HEK293 (cell line): ENCODE data around the gene PPP1R27.

Source experiments
- BCL11A ChIP-seq: fragments of 450-650 bp; formaldehyde crosslinking; IDR thresholded peaks from 2 replicates; pipeline ENCODE4 v1.5.1; 2016; ENCODE audit warnings: low read depth, missing biosample characterization, missing genetic modification characterization
- CTCF ChIP-seq: fragments of 450-650 bp; formaldehyde crosslinking; IDR thresholded peaks from 2 replicates; pipeline ENCODE4 v1.5.1; 2016; ENCODE audit warnings: missing biosample characterization, missing genetic modification characterization
- SP7 ChIP-seq: fragments of 450-650 bp; formaldehyde crosslinking; IDR thresholded peaks from 2 replicates; pipeline ENCODE4 v1.5.1; 2016; ENCODE audit warnings: missing biosample characterization, missing genetic modification characterization
- TCF7L2 ChIP-seq: IDR thresholded peaks from 2 replicates; pipeline ENCODE4 v1.6.1; 2011; ENCODE audit warnings: low read depth, mild to moderate bottlenecking, inconsistent platforms, low read length, moderate library complexity, borderline replicate concordance
- ZBTB20 ChIP-seq: fragments of 450-650 bp; formaldehyde crosslinking; IDR thresholded peaks from 2 replicates; pipeline ENCODE4 v1.5.1; 2016; ENCODE audit warnings: missing biosample characterization, missing genetic modification characterization
- ZBTB26 ChIP-seq: fragments of 450-650 bp; formaldehyde crosslinking; optimal IDR thresholded peaks from 2 replicates; pipeline ENCODE3; 2016; ENCODE audit warnings: missing biosample characterization, mild to moderate bottlenecking, missing genetic modification characterization
- ZNF10 ChIP-seq: fragments of 450-650 bp; formaldehyde crosslinking; IDR thresholded peaks from 2 replicates; pipeline ENCODE4 v1.5.1; 2017; ENCODE audit warnings: missing biosample characterization, missing genetic modification characterization
- ZNF274 ChIP-seq, 2 experiments: fragments of 200-500 bp in 1 of 2; fragments of 450-650 bp in 1 of 2; sonication (Bioruptor generic) in 1 of 2; formaldehyde crosslinking in 1 of 2; IDR thresholded peaks; 2 replicates each; pipeline versions ENCODE4 v1.5.1 to v1.6.1; 2014 to 2016; ENCODE audit warnings: borderline replicate concordance in 1 of 2, inconsistent platforms in 1 of 2, low read length in 1 of 2, missing biosample characterization in 1 of 2, missing genetic modification characterization in 1 of 2
- ZNF558 ChIP-seq: fragments of 450-650 bp; formaldehyde crosslinking; IDR thresholded peaks from 2 replicates; pipeline ENCODE4 v1.5.1; 2016; ENCODE audit warnings: missing biosample characterization, missing genetic modification characterization
- ZNF707 ChIP-seq: fragments of 450-650 bp; formaldehyde crosslinking; IDR thresholded peaks from 2 replicates; pipeline ENCODE4 v1.5.1; 2016; ENCODE audit warnings: missing biosample characterization, missing genetic modification characterization
- TF ChIP-seq, protein P1 (sequence below): fragments of 450-650 bp; formaldehyde crosslinking; IDR thresholded peaks from 2 replicates; pipeline ENCODE4 v1.5.1; 2016; ENCODE audit warnings: missing biosample characterization, missing genetic modification characterization

DNA sequence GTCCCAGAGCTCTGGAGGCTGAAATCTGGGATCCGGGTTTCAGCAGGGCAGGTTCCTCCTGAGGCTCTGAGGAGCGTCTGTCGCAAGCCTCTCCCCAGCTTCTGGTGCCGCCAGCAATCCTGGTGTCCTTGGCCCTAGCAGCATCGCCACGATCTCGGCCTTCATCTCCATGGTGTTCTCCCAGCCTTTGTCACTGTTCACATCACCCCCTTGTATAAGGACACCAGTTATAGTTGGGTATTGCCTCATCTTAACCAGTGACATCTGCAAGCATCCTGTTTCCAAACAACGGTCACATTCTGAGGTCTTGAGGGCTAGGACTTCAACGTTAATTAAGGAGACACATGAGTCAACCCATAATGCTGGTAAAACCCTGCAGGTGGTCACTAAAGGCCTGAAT is 2.8 kb upstream of the PPP1R27 start:
- TF ChIP-seq CTCF (tag by site-specific recombination) (no peak), ZNF274 (IDR thresholded peaks at IDR 0.05; ENCODE audit: low read length) (no peak), ZNF274 (tag by site-specific recombination; IDR thresholded peaks at IDR 0.05; ENCODE audit: borderline replicate concordance) (no peak), ZBTB20 (tag by site-specific recombination) (no peak), ZNF558 (tag by site-specific recombination) (no peak), BCL11A (tag by site-specific recombination) (no peak), ZBTB26 (tag by site-specific recombination) (no peak), ZNF707 (no peak), TCF7L2 (no peak), ZNF10 (tag by site-specific recombination) (no peak), SP7 (tag by site-specific recombination) (no peak)
- TF ChIP-seq, protein P1, sequence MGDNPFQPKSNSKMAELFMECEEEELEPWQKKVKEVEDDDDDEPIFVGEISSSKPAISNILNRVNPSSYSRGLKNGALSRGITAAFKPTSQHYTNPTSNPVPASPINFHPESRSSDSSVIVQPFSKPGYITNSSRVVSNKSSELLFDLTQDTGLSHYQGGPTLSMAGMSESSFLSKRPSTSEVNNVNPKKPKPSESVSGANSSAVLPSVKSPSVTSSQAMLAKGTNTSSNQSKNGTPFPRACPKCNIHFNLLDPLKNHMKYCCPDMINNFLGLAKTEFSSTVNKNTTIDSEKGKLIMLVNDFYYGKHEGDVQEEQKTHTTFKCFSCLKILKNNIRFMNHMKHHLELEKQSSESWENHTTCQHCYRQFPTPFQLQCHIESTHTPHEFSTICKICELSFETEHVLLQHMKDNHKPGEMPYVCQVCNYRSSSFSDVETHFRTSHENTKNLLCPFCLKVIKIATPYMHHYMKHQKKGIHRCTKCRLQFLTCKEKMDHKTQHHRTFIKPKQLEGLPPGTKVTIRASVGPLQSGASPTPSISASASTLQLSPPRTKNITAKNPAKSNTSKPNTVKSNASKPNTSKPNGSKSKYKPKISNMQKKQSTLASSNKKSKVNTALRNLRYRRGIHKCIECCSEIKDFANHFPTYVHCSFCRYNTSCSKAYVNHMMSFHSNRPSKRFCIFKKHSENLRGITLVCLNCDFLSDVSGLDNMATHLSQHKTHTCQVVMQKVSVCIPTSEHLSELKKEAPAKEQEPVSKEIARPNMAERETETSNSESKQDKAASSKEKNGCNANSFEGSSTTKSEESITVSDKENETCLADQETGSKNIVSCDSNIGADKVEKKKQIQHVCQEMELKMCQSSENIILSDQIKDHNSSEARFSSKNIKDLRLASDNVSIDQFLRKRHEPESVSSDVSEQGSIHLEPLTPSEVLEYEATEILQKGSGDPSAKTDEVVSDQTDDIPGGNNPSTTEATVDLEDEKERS (tag by site-specific recombination), result no peak
